HG03139 (cell line): ENCODE results near the gene TEAD3.
"Not testable (repeated sequence)": the region's sequence is repeated elsewhere in the genome, so short reads cannot be mapped to it uniquely, and the experiment has no call there.

Source experiments
- ATAC-seq: cut with Tn5 transposase; IDR thresholded peaks from one replicate; pipeline ENCODE4 v1.9.1; 2021; ENCODE audit not compliant: unreplicated experiment

Gene TEAD3

GRCh38 chr6:35496841-35497570 is at the start of gene TEAD3:
TSS of gene TEAD3 (minus strand) at chr6:35497079.
- no peak for ATAC-seq

GRCh38 chr6:35544769-35545361 is 48.0 kb upstream of the TEAD3 start:
- ATAC-seq, result no peak

GRCh38 chr6:35543459-35544193 is 46.7 kb upstream of the TEAD3 start:
- ATAC-seq, result no peak

DNA sequence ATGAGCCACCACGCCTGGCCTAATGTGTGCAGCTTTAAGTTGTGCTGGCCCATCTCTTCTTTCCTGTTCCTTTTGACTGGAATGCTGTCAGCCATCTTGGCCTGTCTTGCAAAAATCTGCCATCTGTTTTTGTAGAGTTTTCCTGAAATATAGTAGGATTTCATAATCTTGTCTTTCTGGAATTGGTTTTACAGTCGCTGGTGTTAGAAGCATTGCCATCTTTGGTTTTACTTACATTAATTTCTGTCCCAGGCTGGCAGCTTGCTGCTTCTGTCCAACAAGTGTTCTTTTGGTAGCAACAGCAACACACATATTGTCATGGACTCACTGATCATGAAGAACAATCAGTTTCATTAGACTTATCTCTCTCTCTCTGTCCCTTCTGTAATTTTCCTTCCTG is 45.0 kb upstream of the TEAD3 start:
- ATAC-seq, result no peak

DNA sequence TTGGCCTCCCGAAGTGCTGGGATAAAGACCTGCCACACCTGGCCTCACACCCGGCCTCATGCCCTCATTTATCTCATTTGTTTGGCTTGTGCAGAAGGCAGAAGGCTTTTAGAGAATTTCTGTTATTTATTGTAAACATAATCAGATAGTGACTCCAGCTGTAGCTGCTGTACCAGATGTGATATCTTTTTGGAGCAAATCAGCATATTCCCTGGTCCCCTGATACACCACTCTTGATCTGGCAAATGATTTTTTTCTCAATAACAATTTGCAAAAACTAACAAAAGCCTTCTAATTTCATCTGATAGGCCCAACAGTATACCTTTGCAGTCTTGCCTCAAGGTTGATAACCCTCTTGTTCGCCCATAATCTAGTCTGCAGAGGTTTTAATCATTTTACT is 42.3 kb upstream of the TEAD3 start:
- ATAC-seq, result no peak

GRCh38 chr6:35535847-35536246 is 39.0 kb upstream of the TEAD3 start:
- not testable (repeated sequence) for ATAC-seq

DNA sequence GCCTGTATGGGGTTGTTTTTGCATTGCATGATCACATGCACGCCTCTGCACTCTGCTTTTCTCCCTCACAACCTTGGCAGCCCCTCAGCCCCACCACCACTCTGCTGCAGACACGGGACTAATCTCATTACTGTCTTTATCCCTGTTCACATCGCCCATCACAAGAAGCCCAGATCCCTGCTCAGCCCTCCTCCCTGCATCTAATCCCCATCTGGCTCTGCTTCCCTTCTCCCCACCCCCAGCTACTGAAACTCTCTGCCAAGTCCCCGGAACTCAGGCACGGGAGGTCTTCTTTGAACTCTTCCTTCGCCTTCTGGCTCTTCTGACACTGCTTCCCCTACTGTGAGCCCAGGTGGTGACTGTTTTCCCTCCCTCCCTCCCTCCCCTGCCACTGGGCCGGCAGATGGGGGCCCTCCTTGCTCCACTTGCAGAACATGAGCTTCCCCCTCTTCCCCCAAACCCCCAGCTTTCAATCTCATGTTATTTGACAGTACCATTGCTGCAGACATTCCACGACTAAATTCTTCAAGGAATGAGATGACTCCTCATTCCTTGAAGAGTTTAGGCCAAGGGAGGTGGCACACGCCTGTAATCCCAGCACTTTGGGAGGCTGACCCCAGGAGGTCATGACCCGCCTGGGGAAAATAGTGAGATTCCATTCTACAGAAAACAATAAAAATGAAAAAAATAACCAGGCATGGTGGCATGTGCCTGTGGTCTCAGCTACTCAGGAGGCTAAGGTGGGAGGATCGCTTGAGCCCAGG is 37.7 kb upstream of the TEAD3 start:
- ATAC-seq, result no peak

- ATAC-seq, result no peak
Observed at GRCh38 chr6:35533981-35534380, 37.1 kb upstream of the TEAD3 start.

GRCh38 chr6:35532126-35532525 is 35.2 kb upstream of the TEAD3 start:
- ATAC-seq, result no peak

GRCh38 chr6:35524380-35525020 is 27.6 kb upstream of the TEAD3 start:
- ATAC-seq, result no peak

- ATAC-seq, result peak; percentile 58
Observed at GRCh38 chr6:35522660-35523658, 26.1 kb upstream of the TEAD3 start.

- ATAC-seq, result no peak
Observed at GRCh38 chr6:35522151-35522550, 25.3 kb upstream of the TEAD3 start.

DNA sequence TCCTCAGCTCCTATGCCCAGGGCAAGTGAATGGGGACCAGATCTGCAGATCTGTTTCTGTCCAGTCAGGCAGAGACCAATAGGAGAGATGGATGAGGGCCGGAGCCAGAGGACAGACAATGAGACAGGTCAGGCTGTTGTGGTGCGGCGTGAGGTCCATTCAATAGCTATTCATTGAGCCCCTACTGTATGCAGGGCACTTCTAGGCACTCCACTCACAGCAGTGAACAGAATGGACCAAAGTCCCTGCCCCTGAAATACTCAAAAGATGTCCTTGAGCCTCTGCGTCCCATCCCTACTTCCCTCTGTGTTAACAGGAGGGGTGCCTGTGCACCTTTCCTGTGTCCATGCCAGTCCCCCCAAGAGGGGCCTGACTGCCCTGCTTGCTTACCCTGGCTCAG is 24.4 kb upstream of the TEAD3 start:
- ATAC-seq, result no peak

DNA sequence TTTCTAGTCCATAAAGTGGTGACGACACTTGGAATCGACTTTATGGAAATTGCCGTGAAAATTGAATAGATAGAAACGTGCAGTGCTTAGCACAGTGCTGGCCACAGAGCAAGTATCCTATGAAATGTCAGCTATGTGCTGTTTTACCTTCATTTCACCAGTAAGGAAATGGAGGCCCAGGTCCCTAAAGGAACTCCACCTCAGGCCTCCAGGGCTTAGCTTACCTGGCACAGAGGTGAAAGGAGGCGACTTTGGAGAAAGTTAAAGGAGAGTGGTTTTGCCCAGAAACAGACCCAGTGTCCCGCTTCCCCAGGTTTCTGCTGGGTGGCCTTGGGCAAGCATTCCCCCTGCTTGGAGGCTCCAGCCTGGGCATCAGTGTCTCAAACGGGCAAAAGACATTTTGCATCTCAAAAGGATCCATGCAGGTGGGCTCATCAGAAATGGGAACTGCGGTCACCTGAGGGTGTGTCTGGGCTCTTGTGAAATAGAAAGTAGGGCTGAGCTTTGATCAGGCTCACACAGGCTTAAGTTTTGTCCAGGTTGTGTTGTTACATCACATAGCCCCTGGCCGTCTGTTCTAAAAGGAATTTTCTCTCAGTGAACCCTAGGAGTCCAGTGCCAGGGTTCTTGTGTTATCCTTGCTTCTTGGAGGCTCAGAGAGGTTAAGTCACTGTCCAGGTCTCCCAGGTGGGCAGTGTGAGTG is 22.6 kb upstream of the TEAD3 start:
- ATAC-seq, result no peak

GRCh38 chr6:35518566-35519312 is 21.9 kb upstream of the TEAD3 start:
- no peak for ATAC-seq

- not testable (repeated sequence) for ATAC-seq
Observed at GRCh38 chr6:35517978-35518377, 21.1 kb upstream of the TEAD3 start.

- ATAC-seq, result no peak
Observed at GRCh38 chr6:35516712-35517111, 19.8 kb upstream of the TEAD3 start.

DNA sequence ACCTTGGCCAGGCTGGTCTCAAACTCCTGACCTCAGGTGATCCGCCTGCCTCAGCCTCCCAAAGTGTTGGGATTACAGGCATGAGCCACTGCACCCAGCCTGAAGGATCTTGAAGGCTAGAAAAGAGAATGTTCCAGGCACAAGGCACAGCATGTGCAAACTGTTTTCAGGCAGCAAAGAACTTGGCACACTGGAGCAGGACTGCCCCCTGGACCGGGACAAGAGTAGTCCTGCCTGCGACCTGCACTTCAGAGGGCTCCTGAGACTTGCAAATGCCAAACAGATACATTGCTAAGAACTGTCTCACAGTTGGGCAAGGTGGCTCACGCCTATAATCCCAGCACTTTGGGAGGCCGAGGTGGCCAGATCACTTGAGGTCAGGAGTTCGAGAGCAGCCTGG is 19.1 kb upstream of the TEAD3 start:
- not testable (repeated sequence) for ATAC-seq
